ENCODE data around the gene SFT2D3.

SFT2D3 gene

DNA sequence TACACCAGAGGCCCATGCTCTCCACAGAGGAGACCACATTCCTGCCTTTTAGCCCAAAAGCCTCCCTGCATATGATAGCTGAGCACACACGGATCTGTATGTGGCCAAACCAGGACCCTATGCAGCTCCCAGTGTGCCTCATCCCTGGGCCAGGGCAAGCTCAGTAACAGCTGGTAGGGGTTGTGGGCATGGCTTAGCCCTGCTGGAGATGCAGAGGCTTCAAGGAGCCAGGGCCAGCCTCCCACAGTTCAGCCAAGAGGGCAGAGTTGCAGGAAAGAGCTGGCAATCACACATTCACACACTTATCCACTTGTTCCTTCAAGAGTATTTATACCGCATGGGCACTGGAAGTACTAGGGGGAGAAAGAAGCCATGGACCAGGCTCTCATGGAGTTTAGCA, 24.4 kb upstream of the SFT2D3 start:
- no peak overlapping the region for H3K27ac ChIP-seq
- ChIA-PET CTCF (interaction anchor here (2.7 kb wide), 1 partner anchor 86 kb away, joined by 15 read pairs; no protein-coding TSS in a partner anchor), POLR2A (ENCODE audit: low non-redundant PET) (no interaction called here)
- no peak for DNase-seq (ENCODE audit: low spot score)
- TF ChIP-seq, protein P1, sequence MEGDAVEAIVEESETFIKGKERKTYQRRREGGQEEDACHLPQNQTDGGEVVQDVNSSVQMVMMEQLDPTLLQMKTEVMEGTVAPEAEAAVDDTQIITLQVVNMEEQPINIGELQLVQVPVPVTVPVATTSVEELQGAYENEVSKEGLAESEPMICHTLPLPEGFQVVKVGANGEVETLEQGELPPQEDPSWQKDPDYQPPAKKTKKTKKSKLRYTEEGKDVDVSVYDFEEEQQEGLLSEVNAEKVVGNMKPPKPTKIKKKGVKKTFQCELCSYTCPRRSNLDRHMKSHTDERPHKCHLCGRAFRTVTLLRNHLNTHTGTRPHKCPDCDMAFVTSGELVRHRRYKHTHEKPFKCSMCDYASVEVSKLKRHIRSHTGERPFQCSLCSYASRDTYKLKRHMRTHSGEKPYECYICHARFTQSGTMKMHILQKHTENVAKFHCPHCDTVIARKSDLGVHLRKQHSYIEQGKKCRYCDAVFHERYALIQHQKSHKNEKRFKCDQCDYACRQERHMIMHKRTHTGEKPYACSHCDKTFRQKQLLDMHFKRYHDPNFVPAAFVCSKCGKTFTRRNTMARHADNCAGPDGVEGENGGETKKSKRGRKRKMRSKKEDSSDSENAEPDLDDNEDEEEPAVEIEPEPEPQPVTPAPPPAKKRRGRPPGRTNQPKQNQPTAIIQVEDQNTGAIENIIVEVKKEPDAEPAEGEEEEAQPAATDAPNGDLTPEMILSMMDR (conservative IDR thresholded peaks at IDR 0.05; ENCODE audit: low read depth): no peak

DNA sequence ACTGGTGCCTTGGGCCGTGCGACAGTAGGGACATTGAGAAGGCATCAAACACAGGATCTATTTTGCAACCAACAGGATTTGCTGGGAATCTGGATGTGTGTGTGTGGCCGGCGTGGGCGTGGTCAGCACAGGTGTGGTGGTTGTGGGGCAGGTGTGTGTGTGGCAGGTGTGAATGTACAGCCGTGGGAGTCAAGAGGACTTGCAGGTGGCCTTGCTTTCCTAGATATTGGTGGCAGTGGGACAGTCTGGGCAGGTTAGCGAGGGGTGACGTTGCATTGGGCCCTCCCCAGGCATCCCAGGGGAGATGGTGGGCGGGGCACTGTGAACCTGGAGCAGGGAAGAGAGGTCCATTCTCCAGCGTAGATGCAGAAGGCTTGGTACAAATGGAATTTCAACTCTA, 22.8 kb upstream of the SFT2D3 start:
- POLR2A ChIA-PET (ENCODE audit: low non-redundant PET): no interaction called here
- TF ChIP-seq, protein P1 (conservative IDR thresholded peaks at IDR 0.05; ENCODE audit: low read depth): no peak
- DNase-seq (ENCODE audit: low spot score): no peak
- H3K27ac ChIP-seq: no peak overlapping the region
- CTCF ChIA-PET: no interaction called here

DNA sequence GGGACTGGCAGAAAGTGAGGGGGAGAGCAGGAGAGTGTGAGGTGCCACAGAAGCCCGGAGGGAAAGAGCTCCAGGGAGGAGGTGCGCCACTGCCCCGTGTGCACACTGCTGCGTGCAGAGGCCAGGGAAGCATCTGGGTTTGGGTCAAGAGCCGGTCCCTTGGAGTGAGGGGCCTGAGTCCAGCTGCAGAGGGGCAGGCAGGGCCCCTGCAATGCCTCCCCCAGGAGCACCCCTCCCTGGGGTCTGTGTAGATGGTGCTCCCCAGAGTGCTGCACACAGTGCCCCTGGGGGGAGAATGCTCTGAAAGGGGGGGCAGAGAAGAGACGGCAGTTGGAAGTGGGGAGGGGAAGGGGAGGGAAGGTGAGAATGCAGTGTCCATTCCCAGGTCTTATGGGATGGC, 22.3 kb upstream of the SFT2D3 start:
- ChIA-PET POLR2A (ENCODE audit: low non-redundant PET) (interaction anchor here (0.6 kb wide), 1 partner anchor 8 kb away, joined by 4 read pairs; no protein-coding TSS in a partner anchor), CTCF (no interaction called here)
- no peak overlapping the region for H3K27ac ChIP-seq
- TF ChIP-seq, protein P1 (conservative IDR thresholded peaks at IDR 0.05; ENCODE audit: low read depth): no peak
- DNase-seq (ENCODE audit: low spot score): no peak

DNA sequence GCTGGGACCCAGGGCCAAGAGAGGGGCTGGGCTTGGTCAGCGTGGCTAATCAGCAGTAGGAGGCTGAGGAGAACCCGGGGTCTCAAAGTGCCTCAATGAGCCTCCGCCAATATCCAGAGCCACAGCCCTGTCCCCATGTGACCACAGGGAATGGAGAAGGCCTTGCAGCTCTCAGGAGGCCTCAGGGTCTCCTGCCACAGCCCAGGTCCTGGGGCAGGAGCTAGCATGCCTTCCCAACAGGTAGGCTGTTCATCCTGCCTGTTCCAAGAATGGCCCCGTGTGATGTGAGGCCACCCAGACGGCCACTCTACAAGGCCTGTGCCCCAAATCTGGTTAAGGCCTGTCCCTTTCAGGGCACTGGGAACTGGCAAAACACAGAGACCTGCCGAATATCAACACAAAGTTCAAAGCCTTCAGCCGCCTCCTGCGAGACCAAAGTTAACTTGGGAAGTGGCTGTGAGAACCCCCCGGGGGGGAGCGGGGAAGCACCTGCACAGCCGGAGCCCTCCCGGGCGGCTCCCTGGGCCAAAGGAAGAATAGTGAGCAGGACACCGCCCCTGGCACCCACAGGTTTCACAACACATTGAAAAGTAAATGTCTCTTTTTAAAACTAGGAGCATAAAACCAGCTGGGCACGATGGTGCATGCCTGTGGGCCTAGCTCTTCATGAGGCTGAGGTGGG, 21.5 kb upstream of the SFT2D3 start:
- TF ChIP-seq, protein P1 (conservative IDR thresholded peaks at IDR 0.05; ENCODE audit: low read depth): no peak
- CTCF ChIA-PET: no interaction called here
- POLR2A ChIA-PET (ENCODE audit: low non-redundant PET): no interaction called here
- no peak overlapping the region for H3K27ac ChIP-seq
- DNase-seq (ENCODE audit: low spot score): no peak

DNA sequence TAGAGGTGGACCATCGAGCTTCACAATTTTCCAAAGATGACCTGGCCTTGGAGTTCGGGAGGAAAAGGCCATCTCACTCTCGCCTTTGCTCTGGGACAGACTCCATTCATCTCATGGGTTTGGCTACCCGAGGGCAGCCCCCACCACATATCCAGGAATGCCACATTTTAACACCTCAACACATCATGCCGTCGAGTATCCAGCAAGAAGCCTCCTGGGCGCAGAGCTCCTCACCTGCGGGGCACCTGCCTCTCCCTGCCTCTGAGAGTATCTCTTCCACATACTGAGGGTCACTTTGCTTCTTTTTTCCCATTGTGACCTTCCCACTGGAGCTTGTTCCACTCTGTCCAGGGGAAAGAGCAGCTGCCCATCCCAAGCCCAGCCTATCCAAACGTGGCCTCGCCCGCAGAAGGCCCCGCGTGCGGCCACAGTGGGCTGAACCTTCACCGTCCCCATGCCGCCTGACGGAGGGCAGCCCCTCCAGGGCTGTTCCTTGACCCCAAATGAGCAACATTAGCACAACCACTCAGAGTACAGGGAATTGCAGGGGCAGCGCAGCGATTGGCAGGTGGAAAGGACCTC, 20.5 kb upstream of the SFT2D3 start:
- CTCF ChIA-PET: no interaction called here
- POLR2A ChIA-PET (ENCODE audit: low non-redundant PET): interaction anchor here (0.5 kb wide), 1 partner anchor 388 kb away, joined by 3 read pairs; no protein-coding TSS in a partner anchor
- H3K27ac ChIP-seq: no peak overlapping the region
- no peak for DNase-seq (ENCODE audit: low spot score)
- TF ChIP-seq, protein P1 (conservative IDR thresholded peaks at IDR 0.05; ENCODE audit: low read depth): no peak

DNA sequence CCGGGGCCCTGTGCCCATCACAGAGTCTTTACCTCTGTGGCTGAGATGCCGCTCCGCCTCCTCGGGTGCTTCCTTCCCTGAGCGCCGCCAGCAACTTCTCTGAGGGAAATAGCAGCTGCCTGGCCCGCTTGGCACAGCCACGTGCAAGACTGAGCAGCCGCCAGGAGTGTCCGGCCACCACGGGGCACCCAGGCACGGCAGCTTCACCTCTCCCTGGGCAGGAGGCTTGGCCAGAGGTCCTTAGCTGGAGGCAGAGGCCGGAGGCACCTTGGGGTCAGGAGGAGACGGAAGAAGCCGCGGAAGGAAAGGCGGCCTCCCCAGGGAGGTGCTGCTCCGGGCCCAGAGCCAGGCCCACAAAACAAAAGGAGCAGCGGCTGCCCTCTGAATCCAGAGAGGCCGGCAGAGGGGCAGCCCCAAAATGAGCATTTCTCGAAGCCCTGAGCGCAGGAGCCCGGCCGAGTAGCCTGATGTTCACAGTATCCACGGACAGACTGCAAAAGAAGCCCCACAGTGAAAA, 20.0 kb upstream of the SFT2D3 start:
- CTCF ChIA-PET: no interaction called here
- POLR2A ChIA-PET (ENCODE audit: low non-redundant PET): no interaction called here
- no peak for DNase-seq (ENCODE audit: low spot score)
- TF ChIP-seq, protein P1 (conservative IDR thresholded peaks at IDR 0.05; ENCODE audit: low read depth): no peak
- H3K27ac ChIP-seq: no peak overlapping the region

All from RWPE1 (cell line).